HG03460 (cell line): Measurements from ENCODE around the gene ALG1.

Source experiments
- ATAC-seq: cut with Tn5 transposase; IDR thresholded peaks from one replicate; pipeline ENCODE4 v1.9.1; 2021; ENCODE audit not compliant: unreplicated experiment

The ALG1 gene, protein sequence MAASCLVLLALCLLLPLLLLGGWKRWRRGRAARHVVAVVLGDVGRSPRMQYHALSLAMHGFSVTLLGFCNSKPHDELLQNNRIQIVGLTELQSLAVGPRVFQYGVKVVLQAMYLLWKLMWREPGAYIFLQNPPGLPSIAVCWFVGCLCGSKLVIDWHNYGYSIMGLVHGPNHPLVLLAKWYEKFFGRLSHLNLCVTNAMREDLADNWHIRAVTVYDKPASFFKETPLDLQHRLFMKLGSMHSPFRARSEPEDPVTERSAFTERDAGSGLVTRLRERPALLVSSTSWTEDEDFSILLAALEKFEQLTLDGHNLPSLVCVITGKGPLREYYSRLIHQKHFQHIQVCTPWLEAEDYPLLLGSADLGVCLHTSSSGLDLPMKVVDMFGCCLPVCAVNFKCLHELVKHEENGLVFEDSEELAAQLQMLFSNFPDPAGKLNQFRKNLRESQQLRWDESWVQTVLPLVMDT

DNA sequence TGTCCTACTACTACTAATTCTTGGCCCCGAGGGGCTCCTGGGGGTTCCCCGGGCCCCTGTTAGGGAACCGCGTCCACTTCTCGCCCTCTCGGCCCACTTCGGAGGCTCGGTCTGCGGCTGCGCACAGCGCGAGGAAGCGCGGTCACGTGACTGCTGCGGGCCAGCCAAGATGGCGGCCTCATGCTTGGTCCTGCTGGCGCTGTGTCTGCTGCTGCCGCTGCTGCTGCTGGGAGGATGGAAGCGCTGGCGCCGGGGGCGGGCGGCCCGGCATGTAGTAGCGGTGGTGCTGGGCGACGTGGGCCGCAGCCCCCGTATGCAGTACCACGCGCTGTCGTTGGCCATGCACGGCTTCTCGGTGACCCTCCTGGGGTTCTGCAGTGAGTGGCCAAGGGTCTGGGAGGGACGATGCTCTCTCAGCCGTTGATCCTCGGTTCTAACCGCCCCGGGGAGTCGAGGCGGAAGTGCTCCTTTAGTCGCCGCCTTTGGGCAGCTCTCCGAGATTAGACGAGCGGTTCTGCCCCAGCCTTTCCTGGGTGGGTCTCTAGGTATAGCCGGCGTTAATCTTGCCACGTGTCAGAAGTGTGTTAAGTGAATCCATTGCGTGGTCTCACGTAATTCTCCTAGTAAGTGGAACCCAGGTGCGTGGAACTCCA lies at the start of gene ALG1:
Gene ALG1 (plus strand): TSS at position 163 of the 653 bp plus-strand sequence. CDS start 7 bp downstream, at position 170.
- ATAC-seq = peak; percentile 81

DNA sequence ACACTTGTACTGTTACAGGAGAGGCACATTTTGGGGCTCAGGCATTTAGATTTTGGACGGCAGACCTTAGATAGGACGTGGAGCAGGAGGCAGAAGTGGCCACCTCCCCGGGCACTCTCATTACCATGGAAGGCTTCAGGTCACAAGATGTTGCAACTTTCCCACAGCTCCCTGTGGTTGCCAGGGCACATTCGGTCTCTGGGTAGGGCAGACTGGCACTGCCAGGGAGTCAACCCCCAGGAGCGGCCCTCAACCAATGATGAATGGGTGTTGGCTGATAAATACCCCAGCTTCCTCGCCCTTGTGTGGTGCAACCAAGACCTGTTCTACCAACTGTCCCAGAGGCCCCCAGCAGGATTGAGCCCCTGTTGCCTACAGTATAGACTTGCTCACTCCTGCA lies 49.1 kb upstream of the ALG1 start:
- ATAC-seq = no peak

DNA sequence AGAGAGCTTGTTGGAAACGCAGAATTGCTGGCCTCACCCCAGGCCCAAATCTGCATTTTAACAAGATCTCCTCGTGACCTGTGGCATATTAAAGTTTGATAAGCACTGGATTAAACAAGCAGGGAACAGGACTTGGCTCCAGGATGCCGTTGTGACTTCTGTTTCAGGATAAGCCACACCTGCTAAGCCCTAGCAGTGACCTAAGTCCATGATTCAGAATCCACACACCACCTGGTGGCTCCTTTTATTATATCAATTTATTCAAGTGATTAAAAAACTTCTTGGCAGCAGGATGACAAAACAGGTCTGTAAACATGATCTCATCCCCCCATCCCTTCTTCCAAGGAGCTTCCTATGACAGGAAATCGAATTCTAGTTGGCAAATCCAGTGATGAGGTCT lies 47.0 kb upstream of the ALG1 start:
- no peak for ATAC-seq

DNA sequence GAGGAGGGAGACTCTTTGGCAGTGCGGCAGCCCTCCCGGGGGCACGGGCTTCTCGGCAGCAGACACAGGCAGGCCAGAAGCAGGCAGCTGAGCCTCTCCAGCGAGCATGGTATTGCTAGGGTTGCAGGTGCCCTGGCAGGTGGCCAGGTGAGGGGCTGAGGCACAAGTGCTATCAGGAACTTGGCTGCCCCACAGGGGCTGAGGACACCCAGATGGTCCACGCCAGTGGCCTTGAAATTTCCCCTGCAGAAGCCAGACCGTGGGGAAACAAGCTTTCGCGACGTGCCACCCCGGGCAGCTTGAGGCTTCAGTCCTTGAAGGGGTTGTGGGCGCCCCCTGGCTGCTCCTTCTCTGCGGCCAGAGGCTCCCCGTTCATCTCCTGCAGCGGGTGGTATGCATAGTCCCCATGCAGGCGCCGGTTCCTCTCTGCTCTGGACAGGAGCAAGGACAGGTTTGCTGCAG lies 46.4 kb upstream of the ALG1 start:
- ATAC-seq = no peak

DNA sequence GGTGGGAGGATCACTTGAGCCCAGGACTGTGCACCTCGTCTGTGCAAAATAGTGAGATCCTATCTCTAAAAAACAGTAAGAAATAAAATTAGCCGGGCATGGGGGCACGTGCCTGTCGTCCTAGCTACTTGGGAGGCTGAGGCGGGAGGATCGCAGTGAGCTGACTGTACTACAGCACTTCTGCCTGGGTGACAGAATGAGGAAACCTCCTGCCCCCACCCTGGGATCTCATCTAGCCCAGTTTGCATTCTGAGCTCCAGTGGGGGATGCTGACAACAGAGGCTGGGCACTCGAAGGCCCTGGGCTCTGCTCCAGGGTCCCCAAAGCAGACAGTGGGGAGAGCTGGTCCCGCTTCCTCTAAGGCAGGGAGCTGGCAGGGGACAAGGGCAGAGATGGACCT lies 45.0 kb upstream of the ALG1 start:
- ATAC-seq = no peak

DNA sequence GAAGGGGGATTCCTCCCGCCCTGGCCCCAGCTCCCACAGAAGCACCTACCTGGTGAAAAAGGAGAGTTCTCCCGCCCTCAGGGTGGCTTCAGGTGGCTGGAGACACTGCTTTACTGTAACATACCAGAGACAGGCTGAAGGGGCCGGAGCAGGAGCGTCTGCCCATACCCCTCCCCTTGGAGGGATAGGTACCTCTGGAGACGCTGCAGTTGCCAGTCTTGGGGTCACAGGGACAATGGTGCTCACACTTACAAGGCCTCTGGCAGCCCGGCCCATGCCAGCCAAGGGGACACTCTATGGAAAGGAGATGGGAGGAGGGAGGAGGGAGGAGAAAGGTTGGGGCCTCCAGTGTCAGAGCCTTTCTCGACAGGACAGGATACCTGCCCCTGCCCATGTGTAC lies 44.6 kb upstream of the ALG1 start:
- ATAC-seq = no peak

DNA sequence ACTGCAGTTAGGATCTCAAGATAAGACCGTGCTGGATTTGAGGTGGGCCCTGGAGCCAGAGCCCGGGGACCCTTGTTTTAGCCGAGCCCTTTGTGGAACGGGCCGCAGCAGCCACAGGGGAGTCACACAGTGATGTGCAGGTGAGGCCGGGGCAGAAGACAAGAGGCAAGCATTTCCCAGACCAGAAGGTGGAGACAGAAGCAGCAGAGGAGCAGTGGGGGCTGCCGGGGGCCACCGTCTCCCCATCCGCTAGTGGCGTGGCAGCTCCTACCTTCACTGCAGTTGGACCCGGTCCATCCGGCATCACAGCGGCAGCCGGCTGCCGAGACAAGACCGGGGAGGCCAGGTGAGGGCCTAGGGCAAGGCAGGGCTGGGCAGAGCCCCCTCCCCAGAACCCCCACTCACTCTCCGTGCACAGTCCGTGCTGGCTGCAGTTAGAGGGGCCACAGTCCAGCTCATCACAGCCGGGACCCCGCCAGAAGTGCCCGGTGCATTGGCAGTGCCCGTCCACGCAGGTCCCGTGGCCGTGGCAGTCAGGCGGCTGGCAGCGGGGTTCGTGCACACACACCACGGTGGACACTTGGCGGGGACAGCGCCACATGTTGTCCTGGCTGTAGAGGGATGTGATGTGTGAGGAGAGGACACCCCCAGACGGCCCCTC lies 43.9 kb upstream of the ALG1 start:
- ATAC-seq = no peak

DNA sequence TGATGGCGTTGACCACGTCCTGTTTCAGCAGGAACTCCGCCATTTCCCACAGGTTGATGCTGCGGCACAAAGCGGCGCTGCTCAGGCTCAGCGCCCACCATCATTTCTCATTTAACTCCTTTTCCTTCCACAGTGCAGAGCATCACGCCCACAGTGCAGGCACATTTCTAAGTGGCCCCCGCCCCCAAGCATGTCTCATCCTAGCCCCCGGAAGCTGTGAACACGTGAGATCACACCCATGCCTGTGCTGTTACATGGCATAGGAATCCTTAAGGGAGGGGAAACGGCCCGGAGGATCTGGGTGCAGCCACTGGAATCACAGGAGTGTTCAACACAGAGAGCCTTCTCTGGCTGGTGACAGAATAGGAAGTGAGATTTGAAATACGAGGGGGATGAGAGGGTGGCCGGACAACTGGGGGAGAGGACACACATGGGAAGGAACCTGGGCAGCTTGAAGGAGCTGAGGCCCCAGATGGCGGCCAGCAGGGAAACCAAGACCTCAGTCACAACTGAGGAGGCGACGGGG lies 42.6 kb upstream of the ALG1 start:
- ATAC-seq = no peak

DNA sequence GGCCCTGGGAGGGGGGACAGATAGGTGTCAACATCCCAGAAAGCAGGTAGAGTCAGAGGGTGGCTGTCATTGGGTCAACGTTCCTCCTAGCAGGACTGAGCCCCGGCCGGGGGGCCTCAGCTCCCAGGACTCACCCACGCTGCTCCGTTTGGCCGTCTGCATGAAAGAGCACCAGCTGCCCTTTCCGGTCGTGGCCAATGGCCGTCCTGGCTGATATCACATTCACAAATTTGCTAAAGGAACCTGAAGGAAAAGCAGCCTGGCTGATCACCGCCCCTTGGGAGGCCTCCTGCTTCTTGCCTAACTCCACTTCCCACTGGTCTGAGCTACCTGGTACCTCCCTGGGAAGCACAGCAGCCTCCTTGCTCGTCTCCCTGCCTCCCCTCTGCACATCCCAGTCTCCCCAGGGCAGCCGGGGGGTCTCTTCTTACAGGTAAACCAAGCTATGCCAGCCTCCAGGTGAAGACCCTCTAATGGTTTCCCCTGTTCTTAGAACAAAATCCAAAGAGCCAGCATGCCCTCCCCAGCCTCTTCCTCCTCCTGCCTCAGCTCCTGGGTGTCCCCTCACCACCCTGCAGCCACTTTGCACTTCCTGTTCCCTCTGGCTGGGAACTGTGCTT lies 41.3 kb upstream of the ALG1 start:
- ATAC-seq = no peak

DNA sequence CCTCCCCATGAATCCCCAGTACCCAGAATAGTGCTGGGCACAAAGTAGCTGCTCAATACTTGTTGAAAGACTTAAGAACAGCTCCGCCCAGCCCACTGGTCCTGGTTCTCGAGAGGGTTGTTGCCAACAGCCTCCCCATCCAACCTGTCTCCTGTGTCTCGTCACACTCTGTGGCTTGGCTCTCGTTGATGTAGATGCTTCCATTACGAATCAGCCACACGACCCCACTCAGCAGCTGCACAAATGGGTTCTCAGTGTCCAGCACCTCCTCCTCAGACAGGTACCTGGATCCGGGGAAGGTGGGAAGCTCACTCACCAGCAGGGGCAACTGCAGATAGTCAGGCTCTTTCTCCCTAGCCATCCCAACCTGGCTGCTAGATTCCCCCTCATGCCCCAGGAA lies 40.0 kb upstream of the ALG1 start:
- no peak for ATAC-seq

DNA sequence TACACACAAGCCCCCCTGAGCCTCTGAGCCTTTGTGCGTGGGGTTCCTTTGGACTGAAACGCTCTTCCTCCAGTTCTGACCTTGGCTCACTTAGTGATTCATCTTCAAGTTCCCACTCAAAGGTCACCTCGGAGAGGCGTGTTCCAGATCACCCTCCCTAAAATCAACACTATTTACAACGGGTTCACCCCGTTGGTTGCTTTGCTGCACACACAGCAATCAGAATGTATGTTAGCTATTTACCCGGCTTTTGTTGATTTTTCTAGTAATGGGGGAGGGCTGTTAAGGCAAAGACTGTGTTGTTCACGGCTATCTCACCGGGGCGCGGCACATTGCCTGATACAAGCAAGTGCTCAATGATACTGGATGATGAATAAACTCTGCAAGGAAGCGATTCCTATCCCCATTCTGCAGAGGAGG lies 38.9 kb upstream of the ALG1 start:
- peak; percentile 4 for ATAC-seq

DNA sequence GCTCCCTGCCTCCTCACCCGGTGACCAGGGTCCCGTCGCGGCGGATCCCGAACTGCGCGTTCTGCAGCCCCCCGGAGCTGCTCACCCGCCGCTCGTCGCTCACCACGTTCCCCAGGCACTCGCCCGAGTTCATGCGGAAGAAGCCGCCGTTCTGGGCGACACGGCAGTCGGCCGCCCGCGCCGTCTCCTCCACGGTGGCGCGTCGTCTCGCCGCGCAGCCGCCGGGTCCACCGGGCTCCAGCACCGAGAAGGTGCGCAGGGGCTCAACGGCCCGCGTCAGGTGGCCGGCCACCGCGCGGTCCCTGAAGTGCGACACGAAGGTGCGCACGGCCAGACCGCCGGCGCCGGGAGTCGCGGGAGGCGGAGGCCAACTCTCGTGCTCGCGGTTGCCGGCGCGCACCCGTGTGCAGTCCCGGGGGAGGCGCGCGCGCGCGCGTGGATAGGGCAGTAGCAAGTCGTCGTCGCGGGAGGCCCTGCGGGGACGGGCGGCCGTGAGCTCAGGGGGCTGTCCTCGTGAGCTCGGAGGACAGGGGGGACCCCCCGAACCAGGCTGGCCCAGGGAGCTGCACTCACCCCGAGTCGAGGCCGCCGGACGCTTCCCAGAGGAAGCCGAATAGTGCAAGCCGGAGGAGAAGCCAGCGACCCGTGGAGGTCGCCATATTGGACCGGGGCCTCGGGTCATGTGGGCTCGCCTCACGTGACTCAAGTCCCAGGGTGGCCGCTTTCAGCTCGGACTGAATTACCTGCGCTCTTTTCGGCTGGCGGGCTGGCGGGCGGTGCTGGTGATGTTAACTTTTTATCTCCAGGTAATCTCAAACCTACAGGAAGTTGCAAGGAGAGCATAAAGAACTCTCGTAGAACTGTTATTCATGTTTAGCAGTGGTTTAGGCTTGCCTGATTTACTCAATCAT lies 38.1 kb upstream of the ALG1 start, which contains the start of gene NAGPA:
Gene NAGPA (minus strand): TSS at position 680 of the 911 bp plus-strand sequence. CDS start 21 bp downstream, at position 659.
- peak; percentile 90 for ATAC-seq

DNA sequence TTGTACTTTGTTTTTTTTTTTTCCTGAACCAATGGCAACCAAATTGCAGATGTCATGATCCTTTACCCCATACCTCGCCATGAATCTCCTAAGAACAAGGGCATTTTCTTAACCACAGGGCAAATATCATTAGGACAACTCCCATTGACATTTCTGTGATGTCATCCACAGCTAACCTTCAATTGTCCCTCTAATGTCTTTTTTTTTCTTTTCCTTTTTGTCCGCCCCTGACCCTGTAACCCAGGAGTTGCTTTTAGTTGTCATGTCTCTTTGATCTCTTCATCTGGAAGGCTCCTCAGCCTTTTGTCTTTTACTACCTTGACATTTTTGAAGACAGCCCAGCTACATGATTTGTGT lies 37.5 kb upstream of the ALG1 start:
- no peak for ATAC-seq

DNA sequence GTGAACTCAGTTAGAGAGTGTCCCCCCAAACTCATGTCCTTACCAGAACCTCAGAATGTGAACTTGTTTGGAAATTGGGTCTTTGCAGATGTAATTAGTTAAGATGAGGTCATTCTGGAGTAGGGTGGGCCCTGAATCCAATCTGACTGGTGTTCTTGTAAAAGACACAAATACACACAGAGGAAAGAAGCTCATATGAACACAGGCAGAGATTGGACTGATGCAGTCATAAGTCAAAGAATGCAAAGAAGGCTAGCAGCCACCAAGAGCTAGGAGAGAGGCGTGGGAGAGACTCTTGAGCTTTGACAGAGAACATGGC lies 35.8 kb upstream of the ALG1 start:
- no peak for ATAC-seq

DNA sequence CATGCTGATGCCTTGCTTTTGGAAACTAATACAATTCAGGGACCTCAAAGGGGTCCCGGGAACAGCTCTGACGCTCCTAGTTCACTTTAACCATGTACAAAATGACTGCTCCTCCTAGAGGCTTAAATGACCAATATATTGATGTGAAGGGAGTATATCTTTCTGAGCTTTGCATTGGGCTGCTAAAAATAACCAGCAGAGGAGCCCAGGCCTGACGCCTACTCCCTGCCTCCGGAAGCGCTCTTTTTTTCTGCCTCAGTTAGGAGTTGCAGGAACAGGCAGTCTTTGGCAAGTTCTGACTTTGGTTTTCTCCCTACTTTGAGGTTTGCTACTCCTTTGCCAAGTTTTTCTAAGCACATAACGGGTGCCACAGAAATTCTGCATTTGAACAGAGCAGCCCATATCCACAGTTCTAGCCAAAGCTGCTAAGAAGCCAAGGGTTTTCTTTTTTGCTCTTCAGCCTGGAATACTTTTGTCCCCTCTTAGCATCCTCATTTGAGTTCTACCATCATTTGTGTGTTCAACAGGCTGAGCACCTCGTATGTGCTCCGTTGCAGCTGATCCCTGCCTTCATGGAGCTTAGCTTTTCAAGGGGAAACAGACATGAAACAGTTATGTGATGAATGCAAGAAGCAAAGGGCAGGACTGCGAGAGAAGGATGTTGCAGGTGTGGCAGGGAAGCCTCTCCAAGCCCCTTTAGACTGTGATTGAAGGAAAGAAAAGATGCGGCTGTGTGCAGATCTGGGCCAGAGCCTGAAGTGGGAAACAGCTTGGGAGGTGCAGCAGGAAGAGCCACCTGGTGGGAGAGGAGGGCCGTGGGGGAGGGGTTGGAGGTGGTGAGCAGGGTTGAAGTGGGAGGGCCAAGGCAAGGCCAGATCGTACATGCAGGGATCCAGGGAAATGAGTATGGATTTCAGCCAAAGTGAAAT lies 35.2 kb upstream of the ALG1 start:
- ATAC-seq = no peak

DNA sequence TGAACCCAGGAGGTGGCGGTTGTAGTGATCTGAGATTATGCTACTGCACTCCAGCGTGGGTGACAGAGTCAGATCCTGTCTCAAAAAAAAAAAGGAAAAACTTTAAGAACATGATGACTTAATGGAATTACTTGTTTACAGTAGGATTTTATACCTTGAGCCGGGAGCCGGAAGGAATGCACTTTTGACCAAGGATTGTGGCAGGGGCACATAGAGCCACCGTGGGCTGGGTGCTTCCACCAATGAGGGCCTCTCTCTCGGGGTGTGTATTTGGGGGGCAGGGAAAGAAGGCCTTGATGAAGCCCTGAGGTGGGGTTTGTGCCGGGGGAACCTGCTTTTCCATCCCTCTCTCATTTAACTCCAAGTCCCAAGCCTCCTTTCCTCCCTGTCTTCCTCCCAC lies 31.2 kb upstream of the ALG1 start:
- no peak for ATAC-seq

DNA sequence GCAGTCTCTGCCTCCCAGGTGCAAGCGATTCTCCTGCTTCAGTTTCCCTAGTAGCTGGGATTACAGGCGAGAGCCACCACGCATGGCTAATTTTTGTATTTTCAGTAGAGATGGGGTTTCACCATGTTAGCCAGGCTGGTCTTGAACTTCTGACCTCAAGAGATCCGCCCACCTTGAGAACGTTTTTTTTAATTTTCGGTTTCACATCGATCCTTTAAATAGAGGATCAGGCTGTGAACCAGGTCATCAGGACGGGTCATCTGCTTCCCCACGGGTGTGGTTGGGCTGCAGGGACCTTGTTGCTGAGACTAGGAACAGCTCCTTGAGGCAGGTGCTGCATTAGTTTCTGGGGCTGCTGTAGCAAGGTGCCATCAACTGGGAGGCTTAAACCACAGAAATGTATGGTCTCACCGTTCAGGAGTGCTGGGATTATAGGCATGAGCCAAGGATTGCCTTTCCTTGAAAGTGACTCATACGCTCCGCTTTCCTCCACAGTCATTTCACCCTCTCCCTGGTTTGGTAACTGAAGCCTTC lies 30.0 kb upstream of the ALG1 start:
- no peak for ATAC-seq

DNA sequence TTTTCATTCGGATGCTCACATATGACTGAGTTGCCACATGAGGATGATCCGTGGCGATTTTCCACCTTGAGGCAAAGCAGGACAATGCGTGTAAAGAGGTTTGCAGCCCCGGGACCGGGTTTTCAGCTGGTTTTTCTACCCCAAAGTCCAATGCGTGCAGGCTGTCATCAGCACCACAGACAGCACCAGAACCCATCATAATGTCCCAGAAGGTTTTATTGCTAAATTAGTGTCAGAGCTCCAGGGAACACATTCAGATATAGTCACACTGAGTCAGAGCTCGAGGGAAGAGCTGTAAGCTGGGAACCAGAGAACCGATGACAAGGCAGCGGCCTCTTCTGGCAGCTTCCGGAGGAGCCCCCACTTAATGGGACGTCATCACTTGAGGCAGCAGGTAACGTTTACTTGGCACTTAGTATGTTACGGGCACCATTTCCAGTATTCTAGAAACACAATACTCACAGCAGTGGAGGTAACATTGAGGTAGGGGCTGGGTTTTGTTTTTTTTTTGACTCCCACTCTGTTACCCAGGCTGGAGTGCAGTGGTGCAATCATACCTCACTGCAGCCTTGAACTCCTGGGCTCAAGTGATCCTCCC lies 29.0 kb upstream of the ALG1 start:
- no peak for ATAC-seq
